ENCODE results near the gene LTC4S. TPM values are rescaled to one million over a fixed set of nuclear protein-coding genes. Genes with fewer than 3 reads are reported as not detected.

LTC4S gene
- polyA plus RNA-seq, 1 donor from 2014 or later = 5.9 TPM

DNA sequence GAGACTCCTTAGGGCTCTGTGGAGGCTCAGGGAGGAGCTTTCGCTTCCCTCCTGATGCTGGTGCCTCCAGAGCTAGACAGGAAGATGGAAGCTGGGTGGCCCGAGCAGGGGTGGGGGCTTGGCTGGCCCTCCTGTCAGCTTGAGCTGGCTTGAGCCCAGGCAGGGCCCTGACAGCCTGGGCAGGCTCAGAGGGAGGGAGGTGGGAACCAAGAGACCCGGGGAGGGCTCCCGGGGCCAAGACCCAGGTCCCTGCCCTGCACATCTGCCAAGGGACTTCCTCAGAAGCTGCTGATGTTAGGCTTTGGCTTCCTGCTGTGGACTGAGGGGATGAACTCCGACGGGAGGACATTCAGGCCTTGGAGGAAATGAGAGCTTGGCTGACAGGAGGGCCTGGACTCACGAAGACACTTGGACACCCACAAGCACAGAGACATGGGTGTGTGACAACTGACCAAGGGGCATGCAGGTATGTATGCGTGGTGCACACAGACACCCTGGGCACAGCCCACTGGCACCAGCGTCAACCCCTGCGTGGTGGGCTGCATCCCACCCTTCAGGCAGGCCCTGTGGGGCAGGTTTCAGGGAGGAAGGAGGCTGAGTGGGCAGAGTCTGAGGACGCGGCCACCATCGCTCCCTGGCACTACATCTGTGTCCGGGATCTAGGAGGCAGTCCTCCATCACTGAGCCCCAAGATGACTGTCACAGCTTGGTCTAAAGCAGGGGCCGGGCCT is 1.7 kb upstream of the LTC4S start:
- Histone ChIP-seq H3K27ac (ENCODE audit: low read length) (no peak overlapping the region), H3K9ac (ENCODE audit: low read length) (no peak overlapping the region)

GRCh38 chr5:179792612-179793467 is 946 bp upstream of the LTC4S start:
- Histone ChIP-seq H3K27me3 (ENCODE audit: insufficient read depth, low read depth, low read length) (no peaks in the 10 kb centered on the region), H4K20me1 (ENCODE audit: insufficient read depth) (no peaks in the 10 kb centered on the region), H3K4me3 (ENCODE audit: low read length) (no peak overlapping the region), H3K79me2 (replicated peaks; ENCODE audit: insufficient read depth, low read length) (no peaks in the 10 kb centered on the region), H2AFZ (ENCODE audit: low read depth, low read length) (no peak overlapping the region), H3K27ac (ENCODE audit: low read length) (no peak overlapping the region), H3K4me2 (ENCODE audit: low read length) (no peak overlapping the region), H3K9me3 (ENCODE audit: low read length) (no peaks in the 10 kb centered on the region), H3K36me3 (ENCODE audit: insufficient read depth, low read length) (no peaks in the 10 kb centered on the region), H3K9ac (ENCODE audit: low read length) (no peak overlapping the region), H3F3A (ENCODE audit: insufficient read depth, low read length, poor library complexity, severe bottlenecking) (no peaks in the 10 kb centered on the region), H3K9me2 (ENCODE audit: insufficient read depth, low read length) (no peaks in the 10 kb centered on the region)
- no peak for TF ChIP-seq RAD21 (conservative IDR thresholded peaks at IDR 0.05)
- TF ChIP-seq MXI1 (conservative IDR thresholded peaks at IDR 0.05; ENCODE audit: poor library complexity, severe bottlenecking) = no peak
- TF ChIP-seq EP300 (conservative IDR thresholded peaks at IDR 0.05; ENCODE audit: poor library complexity, severe bottlenecking) = no peak
- no peak for TF ChIP-seq TAF1 (IDR thresholded peaks at IDR 0.05; ENCODE audit: low read depth)
- no peak for TF ChIP-seq REST (IDR thresholded peaks at IDR 0.05; ENCODE audit: borderline replicate concordance)
- TF ChIP-seq POLR2AphosphoS5 (IDR thresholded peaks at IDR 0.05) = no peak
- TF ChIP-seq SMC3 (conservative IDR thresholded peaks at IDR 0.05; ENCODE audit: poor library complexity) = no peak
- TF ChIP-seq, protein P1, sequence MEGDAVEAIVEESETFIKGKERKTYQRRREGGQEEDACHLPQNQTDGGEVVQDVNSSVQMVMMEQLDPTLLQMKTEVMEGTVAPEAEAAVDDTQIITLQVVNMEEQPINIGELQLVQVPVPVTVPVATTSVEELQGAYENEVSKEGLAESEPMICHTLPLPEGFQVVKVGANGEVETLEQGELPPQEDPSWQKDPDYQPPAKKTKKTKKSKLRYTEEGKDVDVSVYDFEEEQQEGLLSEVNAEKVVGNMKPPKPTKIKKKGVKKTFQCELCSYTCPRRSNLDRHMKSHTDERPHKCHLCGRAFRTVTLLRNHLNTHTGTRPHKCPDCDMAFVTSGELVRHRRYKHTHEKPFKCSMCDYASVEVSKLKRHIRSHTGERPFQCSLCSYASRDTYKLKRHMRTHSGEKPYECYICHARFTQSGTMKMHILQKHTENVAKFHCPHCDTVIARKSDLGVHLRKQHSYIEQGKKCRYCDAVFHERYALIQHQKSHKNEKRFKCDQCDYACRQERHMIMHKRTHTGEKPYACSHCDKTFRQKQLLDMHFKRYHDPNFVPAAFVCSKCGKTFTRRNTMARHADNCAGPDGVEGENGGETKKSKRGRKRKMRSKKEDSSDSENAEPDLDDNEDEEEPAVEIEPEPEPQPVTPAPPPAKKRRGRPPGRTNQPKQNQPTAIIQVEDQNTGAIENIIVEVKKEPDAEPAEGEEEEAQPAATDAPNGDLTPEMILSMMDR (IDR thresholded peaks at IDR 0.05; ENCODE audit: poor library complexity, severe bottlenecking) = no peak
- TF ChIP-seq EZH2 (IDR thresholded peaks at IDR 0.05; ENCODE audit: borderline replicate concordance, insufficient read depth, low read length, poor library complexity, severe bottlenecking) = no peak

More for the DNA sequence above, 1.7 kb upstream of the LTC4S start:
- Histone ChIP-seq H3K4me2 (ENCODE audit: low read length) (no peak overlapping the region), H3K36me3 (ENCODE audit: insufficient read depth, low read length) (no peaks in the 10 kb centered on the region), H3K27me3 (ENCODE audit: insufficient read depth, low read depth, low read length) (no peaks in the 10 kb centered on the region), H2AFZ (ENCODE audit: low read depth, low read length) (no peak overlapping the region), H4K20me1 (ENCODE audit: insufficient read depth) (no peaks in the 10 kb centered on the region), H3K9me2 (ENCODE audit: insufficient read depth, low read length) (no peaks in the 10 kb centered on the region), H3K4me3 (ENCODE audit: low read length) (no peak overlapping the region), H3F3A (ENCODE audit: insufficient read depth, low read length, poor library complexity, severe bottlenecking) (no peaks in the 10 kb centered on the region), H3K9me3 (ENCODE audit: low read length) (no peaks in the 10 kb centered on the region), H3K79me2 (replicated peaks; ENCODE audit: insufficient read depth, low read length) (no peaks in the 10 kb centered on the region)
- TF ChIP-seq REST (IDR thresholded peaks at IDR 0.05; ENCODE audit: borderline replicate concordance) = no peak
- TF ChIP-seq EZH2 (IDR thresholded peaks at IDR 0.05; ENCODE audit: borderline replicate concordance, insufficient read depth, low read length, poor library complexity, severe bottlenecking) = no peak
- no peak for TF ChIP-seq EP300 (conservative IDR thresholded peaks at IDR 0.05; ENCODE audit: poor library complexity, severe bottlenecking)
- no peak for TF ChIP-seq RAD21 (conservative IDR thresholded peaks at IDR 0.05)
- no peak for TF ChIP-seq MXI1 (conservative IDR thresholded peaks at IDR 0.05; ENCODE audit: poor library complexity, severe bottlenecking)
- no peak for TF ChIP-seq SMC3 (conservative IDR thresholded peaks at IDR 0.05; ENCODE audit: poor library complexity)

Measured in neural cell (in vitro differentiated cells).